Urothelium cell line (cell line): ENCODE results near the gene TBC1D2.
A peak's percentile ranks its signal among the peaks of the same experiment; 100 is the strongest.
"Not testable (repeated sequence)": the region's sequence is repeated elsewhere in the genome, so short reads cannot be mapped to it uniquely, and the experiment has no call there.

ENCODE experiments used
- DNase-seq: peaks from one replicate; pipeline ENCODE4 v3.0.0; 2011; ENCODE audit warnings: low spot score, mixed read lengths
- FAIRE-seq: peaks from 2 replicates; lab custom pipeline; 2011; peaks lifted over from hg19 to GRCh38; lab: Jason Lieb, UNC

The TBC1D2 gene

GRCh38 chr9:98255578-98256296 is at the start of gene TBC1D2:
Gene TBC1D2, minus strand, starts transcription at chr9:98255649. Its CDS starts 108 bp downstream, at chr9:98255541.
- DNase-seq, result peak; percentile 98
- no peak for FAIRE-seq

GRCh38 chr9:98304381-98304780 is 48.9 kb upstream of the TBC1D2 start:
- DNase-seq (no peak), FAIRE-seq (no peak)

GRCh38 chr9:98303633-98304125 is 48.2 kb upstream of the TBC1D2 start:
- FAIRE-seq, result no peak
- DNase-seq, result no peak

GRCh38 chr9:98302938-98303632 is 47.6 kb upstream of the TBC1D2 start:
- FAIRE-seq (no peak), DNase-seq (no peak)

GRCh38 chr9:98302150-98302549 is 46.7 kb upstream of the TBC1D2 start:
- DNase-seq, result no peak
- no peak for FAIRE-seq

GRCh38 chr9:98300611-98301010 is 45.2 kb upstream of the TBC1D2 start:
- DNase-seq (no peak), FAIRE-seq (no peak)

- FAIRE-seq, result no peak
These were observed 43.0 kb upstream of the TBC1D2 start for GRCh38 chr9:98298476-98298875.

GRCh38 chr9:98295824-98296223 is 40.4 kb upstream of the TBC1D2 start:
- DNase-seq (no peak), FAIRE-seq (no peak)

More at GRCh38 chr9:98298476-98298875, 43.0 kb upstream of the TBC1D2 start:
- DNase-seq, result no peak

- no peak for FAIRE-seq
These were observed 36.4 kb upstream of the TBC1D2 start for GRCh38 chr9:98291820-98292219.

GRCh38 chr9:98290411-98290810 is 35.0 kb upstream of the TBC1D2 start:
- no peak for DNase-seq
- FAIRE-seq, result no peak

More at GRCh38 chr9:98291820-98292219, 36.4 kb upstream of the TBC1D2 start:
- DNase-seq, result no peak

- FAIRE-seq (no peak), DNase-seq (no peak)
These were observed 34.3 kb upstream of the TBC1D2 start for GRCh38 chr9:98289614-98290201.

GRCh38 chr9:98288881-98289280 is 33.4 kb upstream of the TBC1D2 start:
- FAIRE-seq, result no peak
- no peak for DNase-seq

GRCh38 chr9:98287384-98287783 is 31.9 kb upstream of the TBC1D2 start:
- no peak for DNase-seq
- FAIRE-seq, result no peak

- DNase-seq, result no peak
- no peak for FAIRE-seq
These were observed 30.0 kb upstream of the TBC1D2 start for GRCh38 chr9:98285446-98285845.

- no peak for DNase-seq
- FAIRE-seq, result no peak
These were observed 29.3 kb upstream of the TBC1D2 start for GRCh38 chr9:98284754-98285153.

- not testable (repeated sequence) for FAIRE-seq, DNase-seq
These were observed 27.7 kb upstream of the TBC1D2 start for GRCh38 chr9:98283143-98283542.

GRCh38 chr9:98281281-98281680 is 25.8 kb upstream of the TBC1D2 start:
- FAIRE-seq, result no peak
- no peak for DNase-seq

- FAIRE-seq (no peak), DNase-seq (no peak)
These were observed 25.1 kb upstream of the TBC1D2 start for GRCh38 chr9:98280574-98280973.

GRCh38 chr9:98280162-98280561 is 24.7 kb upstream of the TBC1D2 start:
- no peak for FAIRE-seq

GRCh38 chr9:98276907-98277469 is 21.5 kb upstream of the TBC1D2 start:
- FAIRE-seq (no peak), DNase-seq (no peak)

More at GRCh38 chr9:98280162-98280561, 24.7 kb upstream of the TBC1D2 start:
- no peak for DNase-seq

GRCh38 chr9:98275159-98275558 is 19.7 kb upstream of the TBC1D2 start:
- FAIRE-seq, result no peak
- DNase-seq, result no peak
